PC-9 (cell line): ENCODE data around the gene DTYMK.

ENCODE experiments used
- EZH2 ChIP-seq: fragments of 200-600 bp; sonication (generic); IDR thresholded peaks from 2 replicates; pipeline ENCODE4 v1.8.0; 2017; ENCODE audit warnings: antibody characterized with exemption, low read depth
- TF ChIP-seq, protein P1 (sequence below): fragments of 200-600 bp; sonication (generic); conservative IDR thresholded peaks from 2 replicates; pipeline ENCODE4 v1.6.1; 2017; ENCODE audit warnings: mixed run types, antibody characterized with exemption, mild to moderate bottlenecking, moderate library complexity

DNA sequence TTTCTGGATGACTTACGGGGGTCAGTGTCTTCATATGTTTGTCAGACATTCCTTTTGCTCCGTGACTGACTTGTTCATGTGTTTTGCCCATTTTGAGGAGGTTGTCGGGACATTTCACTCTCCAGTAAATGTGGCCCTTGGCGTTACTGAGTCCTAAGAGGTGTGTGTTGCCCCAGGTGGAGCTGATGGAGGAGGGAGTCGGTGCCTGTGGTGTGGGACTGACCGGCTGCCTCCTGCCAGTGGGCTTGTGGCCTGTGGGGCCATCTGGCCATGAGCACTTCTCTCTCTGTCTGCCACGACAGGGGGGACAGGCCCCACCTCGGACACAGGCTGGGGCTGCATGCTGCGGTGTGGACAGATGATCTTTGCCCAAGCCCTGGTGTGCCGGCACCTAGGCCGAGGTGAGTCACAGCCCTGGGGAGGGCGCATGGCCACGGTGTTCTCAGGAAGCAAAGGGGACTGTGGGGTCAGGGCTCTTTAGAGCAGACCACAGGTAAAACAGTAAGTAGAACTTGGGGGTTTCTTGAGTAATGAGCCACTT is 33.3 kb downstream of the DTYMK start:
- TF ChIP-seq, protein P1, sequence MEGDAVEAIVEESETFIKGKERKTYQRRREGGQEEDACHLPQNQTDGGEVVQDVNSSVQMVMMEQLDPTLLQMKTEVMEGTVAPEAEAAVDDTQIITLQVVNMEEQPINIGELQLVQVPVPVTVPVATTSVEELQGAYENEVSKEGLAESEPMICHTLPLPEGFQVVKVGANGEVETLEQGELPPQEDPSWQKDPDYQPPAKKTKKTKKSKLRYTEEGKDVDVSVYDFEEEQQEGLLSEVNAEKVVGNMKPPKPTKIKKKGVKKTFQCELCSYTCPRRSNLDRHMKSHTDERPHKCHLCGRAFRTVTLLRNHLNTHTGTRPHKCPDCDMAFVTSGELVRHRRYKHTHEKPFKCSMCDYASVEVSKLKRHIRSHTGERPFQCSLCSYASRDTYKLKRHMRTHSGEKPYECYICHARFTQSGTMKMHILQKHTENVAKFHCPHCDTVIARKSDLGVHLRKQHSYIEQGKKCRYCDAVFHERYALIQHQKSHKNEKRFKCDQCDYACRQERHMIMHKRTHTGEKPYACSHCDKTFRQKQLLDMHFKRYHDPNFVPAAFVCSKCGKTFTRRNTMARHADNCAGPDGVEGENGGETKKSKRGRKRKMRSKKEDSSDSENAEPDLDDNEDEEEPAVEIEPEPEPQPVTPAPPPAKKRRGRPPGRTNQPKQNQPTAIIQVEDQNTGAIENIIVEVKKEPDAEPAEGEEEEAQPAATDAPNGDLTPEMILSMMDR, result no peak
- TF ChIP-seq EZH2, result no peak
